Pancreas (tissue), 10 donors: ENCODE data around the gene SSTR5. TPM values are rescaled to one million over a fixed set of nuclear protein-coding genes. Genes with fewer than 3 reads are reported as not detected.

ENCODE experiments used
- ATAC-seq, 4 donors: fragments of 200-7000 bp; cut with Tn5 transposase; one replicate each; pipeline versions ENCODE4 v1.8.0 to v1.9.1; 2020; ENCODE audit warnings: mild to moderate bottlenecking in 4 of 4, moderate library complexity in 4 of 4
- DNase-seq, 6 donors: peaks; one replicate each; pipeline ENCODE4 v3.0.0-alpha.2; 2020
- FAIRE-seq: peaks from 2 replicates; lab custom pipeline; 2012; peaks lifted over from hg19 to GRCh38; lab: Jason Lieb, UNC
- H3K27ac ChIP-seq, 4 donors: fragments of 200-600 bp; sonication (generic); 1 replicate in 3 of 4; 2 replicates in 1 of 4; pipeline versions ENCODE4 v1.5.0 to v1.8.0; 2020
- H3K27me3 ChIP-seq, 4 donors: fragments of 200-600 bp; one replicate each; pipeline ENCODE4 v1.8.0; 2021
- H3K36me3 ChIP-seq, 3 donors: fragments of 200-600 bp; sonication (generic) in 1 of 3; one replicate each; pipeline versions ENCODE4 v1.5.0 to v1.8.0; 2020 to 2021
- H3K4me1 ChIP-seq, 3 donors: fragments of 200-600 bp; one replicate each; pipeline ENCODE4 v1.8.0; 2021
- H3K4me3 ChIP-seq, 4 donors: fragments of 200-600 bp; sonication (generic) in 2 of 4; one replicate each; pipeline versions ENCODE4 v1.5.0 to v1.8.0; 2020 to 2021
- H3K9me3 ChIP-seq, 4 donors: fragments of 200-600 bp; one replicate each; pipeline ENCODE4 v1.8.0; 2021
- CTCF ChIP-seq, 4 donors: fragments of 200-600 bp; sonication (generic) in 3 of 4; IDR thresholded peaks; one replicate each; pipeline versions ENCODE4 v1.5.0 to v1.8.0; 2021; ENCODE audit warnings: antibody characterized with exemption in 4 of 4
- WGBS, 2 donors: extraction: QIAGEN DNeasy Blood & Tissue Kit; methylation state at CpG; one replicate each; pipeline ENCODE4 v1.1.7; 2013; 5-methylcytosine and 5-hydroxymethylcytosine counted together
- intact Hi-C, 3 donors: fragments of 100-400 bp; cut with DNase I; formaldehyde crosslinking; loops; one replicate each; pipeline versions ENCODE4 v1.11.1 to v1.14.2; 2022
- polyA plus RNA-seq, 2 donors: library from polyadenylated mRNA; stranded (reverse); fragments of 200-250 nt; gene quantifications; one replicate each; pipeline ENCODE4 v1.2.3, GENCODE V29; 2013
- total RNA-seq, 6 donors: library from RNA; stranded (reverse); fragmentation: NEBNext Ultra II Directional in 4 of 6; extraction: Animal tissue kit (Norgen Biotek cat#: 25700) in 4 of 6; gene quantifications; one replicate each; pipeline versions ENCODE4 v1.2.1 to v1.2.4, GENCODE V29; 2021 to 2023
- donor health status: healthy with polysubstance abuse.
- donor health status: DM: no; HTN: no; CAD: no; lungs with moderate emphysema.
- donor health status: DM: no; HTN: no; CAD: no.
- donor health status: control.
- donor health status: control.
- donor health status: Bipolar disorder and iron deficiency.
- donor health status: DM: yes; HTN: yes; CAD: no.
- donor health status: DM: no; HTN: no; CAD: no.
- donor health status: DM: no; HTN: no; CAD: no.
- donor health status: DM: yes; HTN: yes; CAD: no.

Gene SSTR5
- total and polyA plus RNA-seq, 8 donors: 0.12 to 1.2 (median 0.32) TPM; not detected in 1

DNA sequence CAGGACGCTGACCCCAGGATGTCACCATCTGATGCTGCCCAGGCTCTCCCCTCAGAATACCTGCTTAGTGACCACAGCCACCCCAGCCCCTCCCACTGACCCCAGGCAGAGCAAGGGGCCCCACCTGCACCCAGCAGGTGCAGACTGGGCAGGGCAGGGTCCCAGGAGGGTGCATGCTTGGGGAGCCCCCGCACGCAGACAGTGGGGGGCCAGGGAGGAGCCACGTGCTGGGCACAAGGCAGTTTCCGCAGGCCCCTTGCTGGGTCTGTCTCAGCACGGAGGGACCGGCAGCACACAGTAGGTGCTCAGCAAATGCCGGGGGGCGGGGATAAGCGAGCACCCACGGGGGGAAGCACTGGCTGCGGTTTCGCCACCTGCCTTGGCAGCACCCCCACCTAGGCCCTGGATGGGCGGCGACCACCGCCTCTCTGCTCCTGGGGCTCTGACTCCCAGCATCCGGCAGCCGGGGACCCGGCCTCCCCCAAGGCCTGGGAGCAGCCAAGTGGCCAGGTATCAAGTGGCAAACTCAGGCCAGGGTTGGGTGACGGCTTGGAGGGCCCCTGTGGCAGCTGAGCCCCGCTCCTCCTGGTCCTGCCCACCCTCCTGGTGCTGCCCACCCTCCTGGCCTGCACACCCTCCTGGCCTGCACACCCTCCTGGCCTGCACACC is 18.7 kb upstream of the SSTR5 start:
- FAIRE-seq: no peak
- Histone ChIP-seq H3K36me3 (no peaks in the 10 kb centered on the region), H3K27ac (no peak overlapping the region), H3K27me3 (no peaks in the 10 kb centered on the region), H3K9me3 (no peaks in the 10 kb centered on the region), H3K4me3 (no peak overlapping the region), H3K4me1 (no peaks in the 10 kb centered on the region)
- no peak for TF ChIP-seq CTCF (IDR thresholded peaks at IDR 0.05)
- 68 to 75% methylated on average over 15 to 21 of the region's 21 CpGs for WGBS, 2 donors
- intact Hi-C loops: loop anchor here in 1 of 3 donors (5.0 to 10.0 kb wide), 2 partner anchors 237 to 339 kb away; partner anchors contain the start of gene METRN
- no peak for DNase-seq
- ATAC-seq: no peak

- no peaks in the 10 kb centered on the region for H3K27me3 ChIP-seq
- intact Hi-C loops: loop anchor here in 2 of 3 donors (5.0 to 10.0 kb wide), 3 partner anchors 238 to 343 kb away; partner anchors contain the start of gene METRN (in 1 of the 2)
- H3K36me3 ChIP-seq: no peaks in the 10 kb centered on the region
- peak; percentile 73 to 93 (median 88) for ATAC-seq
- DNase-seq: peak in 4 of 6 donors; percentile 44 to 90 (median 73)
- H3K4me3 ChIP-seq: no peak overlapping the region
- no peaks in the 10 kb centered on the region for H3K9me3 ChIP-seq
- TF ChIP-seq CTCF (IDR thresholded peaks at IDR 0.05): peak; percentile 59 to 81 (median 72)
- no peaks in the 10 kb centered on the region for H3K4me1 ChIP-seq
- no peak overlapping the region for H3K27ac ChIP-seq
- 10 to 12% methylated on average over 30 to 34 of the region's 34 CpGs for WGBS, 2 donors
- FAIRE-seq: no peak
These were observed 17.6 kb upstream of the SSTR5 start for GRCh38 chr16:1054660-1055556.

GRCh38 chr16:1055557-1055924 is 17.0 kb upstream of the SSTR5 start:
- no peaks in the 10 kb centered on the region for H3K36me3 ChIP-seq
- H3K4me3 ChIP-seq: no peak overlapping the region
- WGBS, 2 donors: 58 to 63% methylated on average over 13 of the region's 13 CpGs
- ATAC-seq (no peak), FAIRE-seq (no peak), DNase-seq (no peak)
- H3K9me3 ChIP-seq: no peaks in the 10 kb centered on the region
- no peaks in the 10 kb centered on the region for H3K4me1 ChIP-seq
- TF ChIP-seq CTCF (IDR thresholded peaks at IDR 0.05): no peak
- no peak overlapping the region for H3K27ac ChIP-seq
- intact Hi-C loops: loop anchor here in 2 of 3 donors (5.0 to 10.0 kb wide), 2 partner anchors 341 to 343 kb away; partner anchors contain the start of gene METRN (in 1 of the 2)
- no peaks in the 10 kb centered on the region for H3K27me3 ChIP-seq

GRCh38 chr16:1056196-1056595 is 16.4 kb upstream of the SSTR5 start:
- Histone ChIP-seq H3K27ac (no peak overlapping the region), H3K27me3 (no peaks in the 10 kb centered on the region), H3K9me3 (no peaks in the 10 kb centered on the region), H3K4me3 (no peak overlapping the region), H3K4me1 (no peaks in the 10 kb centered on the region), H3K36me3 (no peaks in the 10 kb centered on the region)
- 58 to 63% methylated on average over 8 of the region's 8 CpGs for WGBS, 2 donors
- intact Hi-C loops: loop anchor here in 2 of 3 donors (2.0 to 10.0 kb wide), 3 partner anchors 243 to 344 kb away; partner anchors contain the start of gene METRN (in 1 of the 2)
- no peak for ATAC-seq
- no peak for DNase-seq
- FAIRE-seq: no peak
- no peak for TF ChIP-seq CTCF (IDR thresholded peaks at IDR 0.05)
